ENCODE measurements around the gene LYL1. TPM values are rescaled to one million over a fixed set of nuclear protein-coding genes. Genes with fewer than 3 reads are reported as not detected.

Gene LYL1
- total RNA-seq, 4 donors from 2014 or later = 4.2 to 10.9 (median 7.7) TPM

DNA sequence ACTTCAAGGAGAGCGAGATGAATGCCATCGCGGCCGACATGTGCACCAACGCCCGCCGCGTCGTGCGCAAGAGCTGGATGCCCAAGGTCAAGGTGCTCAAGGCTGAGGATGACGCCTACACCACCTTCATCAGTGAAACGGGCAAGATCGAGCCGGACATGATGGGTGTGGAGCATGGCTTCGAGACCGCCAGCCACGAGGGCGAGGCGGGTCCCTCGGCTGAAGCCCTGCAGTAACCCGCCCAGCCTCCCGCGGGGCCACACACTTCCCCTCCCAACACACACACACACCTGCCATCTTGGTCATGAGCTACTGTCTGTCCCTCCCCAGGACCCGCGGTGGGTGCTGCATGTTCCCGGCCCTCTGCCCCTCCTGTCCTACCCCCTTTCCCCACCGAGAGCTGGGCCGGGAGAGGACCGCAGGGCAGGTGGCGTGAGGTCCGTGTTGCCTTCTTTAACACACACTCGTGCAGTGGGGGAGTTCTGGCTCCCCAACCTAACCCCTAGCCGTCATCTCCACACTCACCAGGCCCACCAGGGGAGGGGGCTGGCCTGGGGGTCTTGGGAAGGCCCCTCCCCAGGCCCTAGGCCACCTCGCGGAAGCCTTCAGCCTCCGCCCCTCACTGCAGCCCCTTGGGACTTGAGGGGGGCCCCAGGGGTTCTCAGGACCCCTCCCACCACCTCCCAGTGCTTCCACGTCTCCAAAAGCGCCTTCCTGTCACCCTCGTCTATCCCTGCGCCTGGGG, 35.7 kb upstream of the LYL1 start:
- Histone ChIP-seq H3K9me3 (no peaks in the 10 kb centered on the region), H3K27ac (no peak overlapping the region), H3K4me3 (replicated peaks in 1 of 3) (no peak overlapping the region), H3K36me3 (peaks cover 27 to 33% of the 10 kb centered on the region in 2 donors), H3K27me3 (no peaks in the 10 kb centered on the region), H3K4me1 (peaks cover 8 to 16% of the 10 kb centered on the region in 2 donors)
- no peak for DNase-seq
- intact Hi-C loops (cut with DNase I) = no loop called here
- no peak for TF ChIP-seq POLR2A (IDR thresholded peaks at IDR 0.05)
- TF ChIP-seq, protein P1, sequence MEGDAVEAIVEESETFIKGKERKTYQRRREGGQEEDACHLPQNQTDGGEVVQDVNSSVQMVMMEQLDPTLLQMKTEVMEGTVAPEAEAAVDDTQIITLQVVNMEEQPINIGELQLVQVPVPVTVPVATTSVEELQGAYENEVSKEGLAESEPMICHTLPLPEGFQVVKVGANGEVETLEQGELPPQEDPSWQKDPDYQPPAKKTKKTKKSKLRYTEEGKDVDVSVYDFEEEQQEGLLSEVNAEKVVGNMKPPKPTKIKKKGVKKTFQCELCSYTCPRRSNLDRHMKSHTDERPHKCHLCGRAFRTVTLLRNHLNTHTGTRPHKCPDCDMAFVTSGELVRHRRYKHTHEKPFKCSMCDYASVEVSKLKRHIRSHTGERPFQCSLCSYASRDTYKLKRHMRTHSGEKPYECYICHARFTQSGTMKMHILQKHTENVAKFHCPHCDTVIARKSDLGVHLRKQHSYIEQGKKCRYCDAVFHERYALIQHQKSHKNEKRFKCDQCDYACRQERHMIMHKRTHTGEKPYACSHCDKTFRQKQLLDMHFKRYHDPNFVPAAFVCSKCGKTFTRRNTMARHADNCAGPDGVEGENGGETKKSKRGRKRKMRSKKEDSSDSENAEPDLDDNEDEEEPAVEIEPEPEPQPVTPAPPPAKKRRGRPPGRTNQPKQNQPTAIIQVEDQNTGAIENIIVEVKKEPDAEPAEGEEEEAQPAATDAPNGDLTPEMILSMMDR (IDR thresholded peaks at IDR 0.05) = no peak
- WGBS, 2 donors = 94 to 95% methylated on average over 31 to 40 of the region's 40 CpGs

DNA sequence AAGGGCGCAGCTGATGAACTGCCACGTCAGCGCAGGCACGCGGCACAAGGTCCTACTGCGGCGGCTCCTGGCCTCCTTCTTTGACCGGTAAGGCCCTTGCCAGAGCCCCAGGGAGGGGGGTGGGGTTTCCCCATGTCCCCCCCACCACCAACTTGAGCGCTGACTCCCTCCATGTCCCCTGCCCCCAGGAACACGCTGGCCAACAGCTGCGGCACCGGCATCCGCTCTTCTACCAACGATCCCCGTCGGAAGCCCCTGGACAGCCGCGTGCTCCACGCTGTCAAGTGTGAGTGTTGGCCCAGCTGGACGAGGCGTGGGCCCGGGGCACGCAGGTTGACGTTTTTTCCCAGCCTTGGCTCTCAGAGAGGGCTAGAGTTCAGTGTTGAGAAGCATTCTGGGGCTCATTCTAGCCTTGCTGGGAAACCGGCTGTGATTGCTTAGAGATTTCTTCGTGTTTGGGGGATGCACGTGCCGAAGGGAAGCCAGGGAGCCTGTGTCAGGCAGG, 34.7 kb upstream of the LYL1 start:
- intact Hi-C loops (cut with DNase I) = no loop called here

DNA sequence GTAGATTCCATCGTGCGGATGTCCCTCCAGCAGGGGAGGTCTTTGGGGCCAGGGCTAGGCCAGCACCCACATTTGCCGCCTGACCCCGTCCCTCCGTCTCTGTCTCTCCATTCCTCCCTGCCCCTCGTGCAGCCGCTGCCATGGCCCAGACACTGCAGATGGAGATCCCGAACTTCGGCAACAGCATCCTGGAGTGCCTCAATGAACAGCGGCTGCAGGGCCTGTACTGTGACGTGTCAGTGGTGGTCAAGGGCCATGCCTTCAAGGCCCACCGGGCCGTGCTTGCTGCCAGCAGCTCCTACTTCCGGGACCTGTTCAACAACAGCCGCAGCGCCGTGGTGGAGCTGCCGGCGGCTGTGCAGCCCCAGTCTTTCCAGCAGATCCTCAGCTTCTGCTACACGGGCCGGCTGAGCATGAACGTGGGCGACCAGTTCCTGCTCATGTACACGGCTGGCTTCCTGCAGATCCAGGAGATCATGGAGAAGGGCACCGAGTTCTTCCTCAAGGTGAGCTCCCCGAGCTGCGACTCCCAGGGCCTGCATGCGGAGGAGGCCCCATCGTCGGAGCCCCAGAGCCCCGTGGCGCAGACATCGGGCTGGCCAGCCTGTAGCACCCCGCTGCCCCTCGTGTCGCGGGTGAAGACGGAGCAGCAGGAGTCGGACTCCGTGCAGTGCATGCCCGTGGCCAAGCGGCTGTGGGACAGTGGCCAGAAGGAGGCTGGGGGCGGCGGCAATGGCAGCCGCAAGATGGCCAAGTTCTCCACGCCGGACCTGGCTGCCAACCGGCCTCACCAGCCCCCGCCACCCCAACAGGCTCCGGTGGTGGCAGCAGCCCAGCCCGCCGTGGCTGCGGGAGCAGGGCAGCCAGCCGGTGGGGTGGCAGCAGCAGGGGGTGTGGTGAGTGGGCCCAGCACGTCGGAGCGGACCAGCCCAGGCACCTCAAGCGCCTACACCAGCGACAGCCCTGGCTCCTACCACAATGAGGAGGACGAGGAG, 32.7 kb upstream of the LYL1 start:
- Histone ChIP-seq H3K9me3 (no peaks in the 10 kb centered on the region), H3K36me3 (peaks cover 27 to 33% of the 10 kb centered on the region in 2 donors), H3K27ac (peak overlapping the region; percentile 30 to 66 (median 51)), H3K27me3 (no peaks in the 10 kb centered on the region), H3K4me1 (peaks cover 8 to 22% of the 10 kb centered on the region in 2 donors), H3K4me3 (replicated peaks in 1 of 3) (no peak overlapping the region)
- no peak for TF ChIP-seq POLR2A (IDR thresholded peaks at IDR 0.05)
- TF ChIP-seq, protein P1 (IDR thresholded peaks at IDR 0.05) = no peak
- intact Hi-C loops (cut with DNase I) = no loop called here
- DNase-seq = peak; percentile 18 to 28
- 94 to 95% methylated on average over 17 to 32 of the region's 60 CpGs for WGBS, 2 donors

More for the DNA sequence above, 34.7 kb upstream of the LYL1 start:
- TF ChIP-seq, protein P1 (IDR thresholded peaks at IDR 0.05) = no peak
- TF ChIP-seq POLR2A (IDR thresholded peaks at IDR 0.05) = no peak
- Histone ChIP-seq H3K4me1 (peaks cover 8 to 22% of the 10 kb centered on the region in 2 donors), H3K9me3 (no peaks in the 10 kb centered on the region), H3K4me3 (replicated peaks in 1 of 3) (no peak overlapping the region), H3K27me3 (no peaks in the 10 kb centered on the region), H3K36me3 (peaks cover 27 to 33% of the 10 kb centered on the region in 2 donors), H3K27ac (no peak overlapping the region)
- no peak for DNase-seq
- WGBS, 2 donors = 89 to 94% methylated on average over 19 to 20 of the region's 28 CpGs

DNA sequence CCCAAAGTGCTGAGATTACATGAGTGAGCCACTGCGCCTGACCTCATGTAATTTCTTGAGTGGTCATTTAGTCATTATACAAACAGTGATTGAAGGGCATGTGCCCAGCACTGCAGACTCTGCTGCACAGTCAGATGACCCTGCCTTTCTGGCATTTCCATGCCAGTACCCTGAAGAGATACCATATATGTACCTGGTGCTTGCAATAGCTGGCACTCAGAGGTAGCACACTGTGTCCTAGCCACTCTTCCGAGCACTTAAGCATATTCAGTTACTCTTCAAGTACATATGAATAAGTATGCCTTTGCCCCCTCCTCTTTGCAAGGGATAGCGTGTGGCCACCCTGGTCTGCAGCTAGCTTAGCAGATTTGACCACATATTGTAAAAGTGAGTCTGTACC, 32.0 kb upstream of the LYL1 start:
- intact Hi-C loops (cut with DNase I) = no loop called here
- H3K27me3 ChIP-seq = no peaks in the 10 kb centered on the region
- H3K9me3 ChIP-seq = no peaks in the 10 kb centered on the region
- H3K4me3 ChIP-seq (replicated peaks in 1 of 3) = no peak overlapping the region
- H3K4me1 ChIP-seq = peaks cover 8 to 22% of the 10 kb centered on the region in 2 donors
- TF ChIP-seq, protein P1 (IDR thresholded peaks at IDR 0.05) = no peak
- peak in 1 of 2 donors; percentile 33 for TF ChIP-seq POLR2A (IDR thresholded peaks at IDR 0.05)
- DNase-seq = peak; percentile 82 to 87
- H3K27ac ChIP-seq = peak overlapping the region; percentile 66 to 78 (median 68)
- peaks cover 27 to 33% of the 10 kb centered on the region in 2 donors for H3K36me3 ChIP-seq
- WGBS, 2 donors = 58 to 64% methylated on average over 3 of the region's 3 CpGs

Data from thyroid gland (tissue), 4 donors.